ENCODE results near the gene RRP15.

Gene RRP15

DNA sequence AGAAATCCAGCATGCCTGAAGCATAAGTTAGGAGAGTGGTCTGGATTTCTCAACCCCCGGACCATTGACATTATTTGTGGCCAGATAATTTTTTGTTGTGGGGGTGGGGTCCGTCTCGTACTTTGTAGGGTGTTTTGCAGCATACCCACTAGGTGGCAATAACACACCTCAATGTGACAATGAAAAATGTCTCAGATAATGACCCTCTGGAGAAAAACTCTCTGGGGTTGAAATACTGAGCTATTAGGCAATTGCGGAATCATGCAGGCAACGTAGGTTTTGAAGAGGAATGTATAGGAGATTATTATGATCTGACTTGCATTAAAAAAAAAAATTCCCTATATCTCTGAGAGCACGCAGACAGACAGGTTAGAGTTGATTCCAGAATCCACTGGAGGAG is 25.3 kb upstream of the RRP15 start:
- no peaks in the 10 kb centered on the region for H3K9me3 ChIP-seq (ENCODE audit: control insufficient read depth, insufficient read depth, low read length)
- no peak for DNase-seq (ENCODE audit: low read depth, low spot score)
- H3K27me3 ChIP-seq (ENCODE audit: control insufficient read depth, insufficient read depth, low read length): no peaks in the 10 kb centered on the region
- no peaks in the 10 kb centered on the region for H3K36me3 ChIP-seq (ENCODE audit: control insufficient read depth, insufficient read depth, low read length)
- no CpG with 5 or more reads among the region's 6 CpGs for WGBS (ENCODE audit: insufficient coverage, insufficient read length)
- H3K27ac ChIP-seq (ENCODE audit: low read length): no peak overlapping the region
- no peaks in the 10 kb centered on the region for H3K4me1 ChIP-seq (ENCODE audit: control insufficient read depth, insufficient read depth, low read length)
- H3K4me3 ChIP-seq (ENCODE audit: low read length): no peak overlapping the region

DNA sequence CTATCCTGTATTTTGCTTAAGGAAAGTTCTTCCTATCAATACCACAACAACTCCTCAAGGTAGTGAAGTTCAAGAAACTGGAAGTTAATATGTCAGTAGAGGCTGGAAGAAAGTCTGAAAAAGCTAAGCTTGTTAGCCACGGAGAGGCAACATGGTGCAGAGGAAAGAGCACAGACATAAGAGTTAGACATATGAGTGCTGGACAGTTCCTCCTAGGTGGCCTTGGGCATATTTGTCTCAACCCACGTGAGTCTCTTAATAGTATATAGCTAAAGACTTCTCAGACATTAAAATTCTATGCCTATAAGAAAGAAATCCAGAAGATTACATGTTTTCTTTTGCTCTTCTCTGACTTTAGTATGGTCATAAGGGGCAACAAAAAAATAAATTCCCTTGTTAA is 22.8 kb upstream of the RRP15 start:
- no peak for DNase-seq (ENCODE audit: low read depth, low spot score)
- no peak overlapping the region for H3K4me3 ChIP-seq (ENCODE audit: low read length)
- H3K27me3 ChIP-seq (ENCODE audit: control insufficient read depth, insufficient read depth, low read length): no peaks in the 10 kb centered on the region
- H3K4me1 ChIP-seq (ENCODE audit: control insufficient read depth, insufficient read depth, low read length): no peaks in the 10 kb centered on the region
- H3K36me3 ChIP-seq (ENCODE audit: control insufficient read depth, insufficient read depth, low read length): no peaks in the 10 kb centered on the region
- WGBS (ENCODE audit: insufficient coverage, insufficient read length): no CpG with 5 or more reads among the region's 2 CpGs
- no peaks in the 10 kb centered on the region for H3K9me3 ChIP-seq (ENCODE audit: control insufficient read depth, insufficient read depth, low read length)
- H3K27ac ChIP-seq (ENCODE audit: low read length): no peak overlapping the region

DNA sequence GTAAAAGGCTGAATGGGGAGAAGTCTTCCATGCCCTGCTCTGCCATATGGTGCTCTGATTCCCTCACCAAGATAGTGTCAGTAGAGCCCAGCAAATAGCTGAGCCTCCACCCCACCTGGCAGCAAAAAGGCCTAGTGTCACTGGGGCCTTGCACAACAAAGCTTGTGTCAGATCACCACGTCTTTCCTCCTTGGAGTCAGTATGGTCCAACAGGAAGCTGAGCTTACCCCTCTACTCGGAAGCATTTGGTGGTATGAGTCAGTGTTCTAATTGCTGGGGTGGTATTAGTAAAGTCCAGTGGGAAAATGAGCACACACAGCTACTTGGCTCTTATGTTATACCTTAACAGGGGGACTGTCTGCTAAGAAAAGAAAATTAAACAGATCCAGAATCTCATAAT is 18.7 kb upstream of the RRP15 start:
- Histone ChIP-seq H3K4me1 (ENCODE audit: control insufficient read depth, insufficient read depth, low read length) (no peaks in the 10 kb centered on the region), H3K36me3 (ENCODE audit: control insufficient read depth, insufficient read depth, low read length) (no peaks in the 10 kb centered on the region), H3K27ac (ENCODE audit: low read length) (no peak overlapping the region), H3K4me3 (ENCODE audit: low read length) (no peak overlapping the region), H3K27me3 (ENCODE audit: control insufficient read depth, insufficient read depth, low read length) (no peaks in the 10 kb centered on the region), H3K9me3 (ENCODE audit: control insufficient read depth, insufficient read depth, low read length) (no peaks in the 10 kb centered on the region)
- no CpG with 5 or more reads among the region's 2 CpGs for WGBS (ENCODE audit: insufficient coverage, insufficient read length)
- no peak for DNase-seq (ENCODE audit: low read depth, low spot score)

DNA sequence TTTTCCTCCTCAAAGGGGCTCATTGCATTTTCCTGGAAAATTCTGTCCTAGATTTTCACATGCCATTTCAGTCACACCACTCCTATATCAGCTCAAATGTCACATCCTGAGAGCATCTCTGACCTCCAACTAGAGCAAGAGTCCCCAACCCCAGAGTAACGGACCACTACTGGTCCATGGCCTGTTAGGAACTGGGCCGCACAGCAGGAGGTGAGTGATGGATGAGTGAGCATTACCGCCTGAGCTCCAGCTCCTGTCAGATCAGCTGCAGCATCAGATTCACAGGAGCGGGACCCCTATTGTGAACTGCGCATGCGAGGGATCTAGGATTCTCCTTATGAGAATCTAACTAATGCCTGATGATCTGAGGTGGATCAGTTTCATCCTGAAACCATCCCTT is 12.7 kb upstream of the RRP15 start:
- Histone ChIP-seq H3K4me3 (ENCODE audit: low read length) (no peak overlapping the region), H3K9me3 (ENCODE audit: control insufficient read depth, insufficient read depth, low read length) (no peaks in the 10 kb centered on the region), H3K27ac (ENCODE audit: low read length) (no peak overlapping the region), H3K27me3 (ENCODE audit: control insufficient read depth, insufficient read depth, low read length) (no peaks in the 10 kb centered on the region), H3K4me1 (ENCODE audit: control insufficient read depth, insufficient read depth, low read length) (no peaks in the 10 kb centered on the region), H3K36me3 (ENCODE audit: control insufficient read depth, insufficient read depth, low read length) (no peaks in the 10 kb centered on the region)
- WGBS (ENCODE audit: insufficient coverage, insufficient read length): no CpG with 5 or more reads among the region's 6 CpGs
- no peak for DNase-seq (ENCODE audit: low read depth, low spot score)

DNA sequence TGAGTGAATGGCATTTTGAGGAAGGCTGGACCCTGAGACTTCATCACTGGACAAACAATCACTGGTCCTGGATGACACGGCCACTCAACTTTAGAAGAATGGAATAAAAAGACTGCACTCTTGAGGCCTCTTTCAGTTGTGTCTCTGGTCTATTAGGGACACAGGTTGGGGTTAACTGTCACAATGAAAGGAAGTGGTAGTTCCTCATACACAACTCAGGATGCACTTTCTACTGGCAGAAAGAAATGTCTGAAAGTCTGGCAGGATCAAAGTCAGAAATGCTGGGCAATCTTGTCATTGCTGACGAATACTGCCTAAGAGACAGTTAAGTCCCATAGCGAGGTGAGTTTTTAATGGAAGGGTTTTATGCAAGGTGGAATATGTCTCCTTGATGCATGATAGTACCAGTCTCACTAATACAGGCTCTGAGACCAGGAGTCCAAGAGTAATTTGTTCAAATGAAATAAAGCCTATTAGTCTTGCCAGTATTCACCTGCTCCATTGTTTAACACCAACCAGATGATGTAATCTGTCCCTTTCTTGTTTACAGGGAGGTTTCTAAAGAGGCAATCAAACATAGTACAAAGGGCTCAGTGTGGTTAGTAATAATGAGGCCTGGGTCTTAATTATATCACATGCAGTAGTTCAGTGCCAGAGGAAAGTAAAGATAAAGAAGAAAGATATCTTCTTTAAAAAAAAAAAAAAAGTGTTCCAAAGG is 11.2 kb upstream of the RRP15 start:
- H3K36me3 ChIP-seq (ENCODE audit: control insufficient read depth, insufficient read depth, low read length): no peaks in the 10 kb centered on the region
- H3K27ac ChIP-seq (ENCODE audit: low read length): no peak overlapping the region
- H3K27me3 ChIP-seq (ENCODE audit: control insufficient read depth, insufficient read depth, low read length): no peaks in the 10 kb centered on the region
- H3K4me1 ChIP-seq (ENCODE audit: control insufficient read depth, insufficient read depth, low read length): no peaks in the 10 kb centered on the region
- H3K9me3 ChIP-seq (ENCODE audit: control insufficient read depth, insufficient read depth, low read length): no peaks in the 10 kb centered on the region
- WGBS (ENCODE audit: insufficient coverage, insufficient read length): no CpG with 5 or more reads among the region's 3 CpGs
- H3K4me3 ChIP-seq (ENCODE audit: low read length): no peak overlapping the region
- DNase-seq (ENCODE audit: low read depth, low spot score): no peak

DNA sequence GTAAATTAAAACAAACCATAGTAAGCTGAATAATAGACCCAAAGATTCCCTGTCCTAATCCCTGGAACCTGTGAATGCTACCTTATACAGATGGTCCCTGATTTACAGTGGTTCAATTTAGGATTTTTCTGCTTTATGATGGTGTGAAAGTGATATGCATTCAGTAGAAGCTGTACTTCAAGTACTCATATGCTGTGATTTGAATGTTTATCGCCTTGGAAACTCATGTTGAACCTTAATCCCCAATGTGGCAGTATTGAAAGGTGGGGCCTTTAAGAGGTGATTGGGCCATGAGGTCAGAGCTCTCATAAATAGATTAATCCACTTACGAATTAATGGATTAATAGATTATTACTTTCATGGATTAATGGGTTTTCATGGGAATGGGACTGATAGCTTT is 10.6 kb upstream of the RRP15 start:
- Histone ChIP-seq H3K4me1 (ENCODE audit: control insufficient read depth, insufficient read depth, low read length) (no peaks in the 10 kb centered on the region), H3K36me3 (ENCODE audit: control insufficient read depth, insufficient read depth, low read length) (no peaks in the 10 kb centered on the region), H3K9me3 (ENCODE audit: control insufficient read depth, insufficient read depth, low read length) (no peaks in the 10 kb centered on the region), H3K27me3 (ENCODE audit: control insufficient read depth, insufficient read depth, low read length) (no peaks in the 10 kb centered on the region), H3K4me3 (ENCODE audit: low read length) (no peak overlapping the region), H3K27ac (ENCODE audit: low read length) (no peak overlapping the region)
- WGBS (ENCODE audit: insufficient coverage, insufficient read length): no CpG with 5 or more reads among the region's 2 CpGs
- DNase-seq (ENCODE audit: low read depth, low spot score): no peak

DNA sequence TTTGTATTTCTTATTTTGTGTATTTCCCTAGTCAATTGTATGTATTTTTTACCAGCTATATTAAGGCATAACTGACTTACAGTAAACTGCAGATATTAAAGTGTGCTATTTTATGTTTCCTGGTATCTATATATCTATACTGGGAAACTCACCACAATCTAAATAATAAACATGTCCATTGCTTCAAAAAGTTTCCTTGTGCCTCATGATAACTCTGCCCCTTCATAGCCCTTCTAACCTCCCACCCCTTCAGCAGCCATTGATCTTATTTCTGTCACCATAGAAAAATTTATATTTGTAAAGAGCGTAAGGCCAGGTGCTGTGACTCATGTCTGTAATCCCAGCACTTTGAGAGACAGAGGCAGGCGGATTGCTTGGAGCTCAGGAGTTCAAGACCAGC is 9.3 kb upstream of the RRP15 start:
- Histone ChIP-seq H3K27ac (ENCODE audit: low read length) (no peak overlapping the region), H3K9me3 (ENCODE audit: control insufficient read depth, insufficient read depth, low read length) (no peaks in the 10 kb centered on the region), H3K36me3 (ENCODE audit: control insufficient read depth, insufficient read depth, low read length) (no peaks in the 10 kb centered on the region), H3K4me3 (ENCODE audit: low read length) (no peak overlapping the region), H3K4me1 (ENCODE audit: control insufficient read depth, insufficient read depth, low read length) (no peaks in the 10 kb centered on the region), H3K27me3 (ENCODE audit: control insufficient read depth, insufficient read depth, low read length) (no peaks in the 10 kb centered on the region)
- WGBS (ENCODE audit: insufficient coverage, insufficient read length): no CpG with 5 or more reads among the region's 2 CpGs
- DNase-seq (ENCODE audit: low read depth, low spot score): no peak

DNA sequence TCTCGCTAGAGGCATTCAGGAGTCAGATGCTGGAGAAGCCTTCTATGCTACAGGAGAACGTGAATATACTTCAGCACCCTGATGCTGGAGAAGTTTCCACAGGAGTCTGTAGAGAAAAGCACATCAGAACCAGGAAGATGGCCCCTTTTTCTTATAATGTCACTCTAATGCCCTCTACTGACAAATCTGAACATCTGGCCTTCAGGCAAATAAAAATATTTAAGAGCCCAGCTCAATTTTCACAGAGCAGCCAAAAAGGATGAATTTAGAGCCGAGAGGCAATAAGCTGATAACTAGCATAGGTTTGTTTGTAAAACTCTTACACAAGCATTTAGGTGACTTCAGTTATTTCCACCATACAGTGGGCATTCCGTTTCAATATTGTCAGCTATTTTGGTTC is 3.8 kb upstream of the RRP15 start:
- H3K27me3 ChIP-seq (ENCODE audit: control insufficient read depth, insufficient read depth, low read length): no peaks in the 10 kb centered on the region
- no peak overlapping the region for H3K27ac ChIP-seq (ENCODE audit: low read length)
- H3K9me3 ChIP-seq (ENCODE audit: control insufficient read depth, insufficient read depth, low read length): no peaks in the 10 kb centered on the region
- H3K4me1 ChIP-seq (ENCODE audit: control insufficient read depth, insufficient read depth, low read length): no peaks in the 10 kb centered on the region
- H3K4me3 ChIP-seq (ENCODE audit: low read length): no peak overlapping the region
- no peak for DNase-seq (ENCODE audit: low read depth, low spot score)
- no CpG with 5 or more reads among the region's 4 CpGs for WGBS (ENCODE audit: insufficient coverage, insufficient read length)
- no peaks in the 10 kb centered on the region for H3K36me3 ChIP-seq (ENCODE audit: control insufficient read depth, insufficient read depth, low read length)

DNA sequence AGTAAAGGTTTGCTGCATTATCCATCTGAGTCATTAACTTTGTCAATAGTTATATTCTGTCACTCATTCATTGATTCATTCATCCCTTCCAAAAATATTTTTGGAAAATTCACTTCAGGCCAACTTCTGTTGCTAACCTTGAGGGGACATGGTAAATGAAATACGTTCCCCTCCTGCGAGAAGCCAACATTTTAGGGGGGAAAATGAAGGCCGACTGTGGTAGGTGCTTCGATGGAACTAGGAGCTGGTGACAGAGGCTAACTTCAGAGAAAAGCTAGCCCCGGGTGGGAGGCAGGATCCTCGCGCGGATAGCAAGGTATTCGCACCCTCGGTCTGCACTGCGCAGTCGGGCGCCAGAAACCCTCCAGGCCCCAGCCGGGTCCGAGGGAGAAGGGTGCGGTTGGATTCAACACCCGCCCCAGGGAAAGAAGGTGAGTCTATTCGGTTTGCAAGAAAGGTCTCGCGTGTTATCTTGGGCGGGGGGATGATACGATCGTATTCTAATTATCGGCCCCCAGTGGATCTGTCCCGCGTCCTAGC is 646 bp upstream of the RRP15 start:
- no peaks in the 10 kb centered on the region for H3K9me3 ChIP-seq (ENCODE audit: control insufficient read depth, insufficient read depth, low read length)
- peak overlapping the region; percentile 92; the same call in 1 of the 2 replicates for H3K4me3 ChIP-seq (ENCODE audit: low read length)
- no CpG with 5 or more reads among the region's 26 CpGs for WGBS (ENCODE audit: insufficient coverage, insufficient read length)
- no peak for DNase-seq (ENCODE audit: low read depth, low spot score)
- H3K36me3 ChIP-seq (ENCODE audit: control insufficient read depth, insufficient read depth, low read length): no peaks in the 10 kb centered on the region
- H3K4me1 ChIP-seq (ENCODE audit: control insufficient read depth, insufficient read depth, low read length): no peaks in the 10 kb centered on the region
- no peak overlapping the region for H3K27ac ChIP-seq (ENCODE audit: low read length)
- no peaks in the 10 kb centered on the region for H3K27me3 ChIP-seq (ENCODE audit: control insufficient read depth, insufficient read depth, low read length)

DNA sequence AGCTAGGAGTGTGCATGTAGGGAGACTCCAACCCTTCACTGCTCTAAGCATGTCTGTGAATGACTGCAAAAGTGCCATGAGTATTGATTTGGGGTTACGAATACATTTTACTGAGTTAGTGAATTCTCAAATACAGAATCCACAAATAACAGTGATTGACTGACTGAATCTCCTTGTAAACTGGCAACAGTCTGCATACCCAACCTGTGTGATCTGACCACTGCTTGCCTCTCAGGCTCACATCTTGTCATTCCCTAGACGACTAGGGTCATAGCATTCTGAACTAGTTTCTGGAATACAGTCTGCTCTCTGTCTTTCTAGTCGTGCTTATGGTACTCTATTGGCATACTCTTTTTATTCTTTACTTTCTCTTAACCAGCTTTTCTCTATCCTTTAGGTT is 7.4 kb downstream of the RRP15 start:
- Histone ChIP-seq H3K36me3 (ENCODE audit: control insufficient read depth, insufficient read depth, low read length) (no peaks in the 10 kb centered on the region), H3K27ac (ENCODE audit: low read length) (no peak overlapping the region), H3K27me3 (ENCODE audit: control insufficient read depth, insufficient read depth, low read length) (no peaks in the 10 kb centered on the region), H3K4me1 (ENCODE audit: control insufficient read depth, insufficient read depth, low read length) (peaks cover 1% of the 10 kb centered on the region; the same call in 1 of the 2 replicates), H3K4me3 (ENCODE audit: low read length) (no peak overlapping the region), H3K9me3 (ENCODE audit: control insufficient read depth, insufficient read depth, low read length) (no peaks in the 10 kb centered on the region)
- no peak for DNase-seq (ENCODE audit: low read depth, low spot score)
- no CpG with 5 or more reads among the region's 3 CpGs for WGBS (ENCODE audit: insufficient coverage, insufficient read length)

DNA sequence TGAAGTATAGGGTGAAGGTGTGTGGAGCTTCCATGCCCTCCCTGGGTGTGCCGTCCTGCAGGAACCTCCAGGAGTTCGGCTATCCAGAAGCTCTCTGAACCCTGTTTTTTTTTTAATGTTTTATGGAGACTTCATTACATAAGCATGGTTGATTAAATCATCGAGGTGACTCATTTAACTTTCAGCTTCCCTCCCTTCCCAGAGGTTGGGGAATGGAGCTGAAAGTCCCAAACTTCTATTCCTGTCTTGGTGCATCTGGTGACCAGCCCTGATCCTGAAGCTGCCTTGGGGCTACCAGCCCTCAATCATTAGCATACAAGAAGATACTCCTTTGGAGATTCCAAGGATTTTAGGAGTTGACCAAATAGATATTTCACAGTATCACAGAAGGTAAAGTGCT is 9.5 kb downstream of the RRP15 start:
- no peaks in the 10 kb centered on the region for H3K9me3 ChIP-seq (ENCODE audit: control insufficient read depth, insufficient read depth, low read length)
- H3K4me1 ChIP-seq (ENCODE audit: control insufficient read depth, insufficient read depth, low read length): peaks cover 5% of the 10 kb centered on the region; the same call in 1 of the 2 replicates
- no peak for DNase-seq (ENCODE audit: low read depth, low spot score)
- H3K4me3 ChIP-seq (ENCODE audit: low read length): no peak overlapping the region
- no CpG with 5 or more reads among the region's 3 CpGs for WGBS (ENCODE audit: insufficient coverage, insufficient read length)
- H3K27ac ChIP-seq (ENCODE audit: low read length): no peak overlapping the region
- no peaks in the 10 kb centered on the region for H3K36me3 ChIP-seq (ENCODE audit: control insufficient read depth, insufficient read depth, low read length)
- H3K27me3 ChIP-seq (ENCODE audit: control insufficient read depth, insufficient read depth, low read length): no peaks in the 10 kb centered on the region
